ENCODE results near the gene BUD23.

DNA sequence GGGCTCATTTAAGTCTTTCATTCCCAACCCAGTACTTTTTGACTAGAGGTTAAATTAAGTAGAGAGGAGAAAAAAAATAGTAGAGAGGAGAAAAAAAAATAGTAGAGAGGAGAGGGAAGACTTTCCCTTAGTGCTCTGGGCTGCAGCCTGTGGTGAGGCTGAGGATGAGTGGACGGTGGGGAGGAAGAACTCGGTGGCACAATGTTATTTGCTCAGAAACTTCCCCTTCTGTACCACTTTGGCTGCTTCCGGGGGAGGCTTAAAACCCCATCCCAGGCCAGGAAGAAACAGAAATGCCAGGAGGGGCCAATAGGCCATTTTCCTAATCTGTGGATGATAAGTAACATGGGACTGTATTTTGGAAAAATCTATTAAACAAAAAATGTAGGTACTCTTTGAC lies 44.5 kb upstream of the BUD23 start:
- TF ChIP-seq, protein P1, sequence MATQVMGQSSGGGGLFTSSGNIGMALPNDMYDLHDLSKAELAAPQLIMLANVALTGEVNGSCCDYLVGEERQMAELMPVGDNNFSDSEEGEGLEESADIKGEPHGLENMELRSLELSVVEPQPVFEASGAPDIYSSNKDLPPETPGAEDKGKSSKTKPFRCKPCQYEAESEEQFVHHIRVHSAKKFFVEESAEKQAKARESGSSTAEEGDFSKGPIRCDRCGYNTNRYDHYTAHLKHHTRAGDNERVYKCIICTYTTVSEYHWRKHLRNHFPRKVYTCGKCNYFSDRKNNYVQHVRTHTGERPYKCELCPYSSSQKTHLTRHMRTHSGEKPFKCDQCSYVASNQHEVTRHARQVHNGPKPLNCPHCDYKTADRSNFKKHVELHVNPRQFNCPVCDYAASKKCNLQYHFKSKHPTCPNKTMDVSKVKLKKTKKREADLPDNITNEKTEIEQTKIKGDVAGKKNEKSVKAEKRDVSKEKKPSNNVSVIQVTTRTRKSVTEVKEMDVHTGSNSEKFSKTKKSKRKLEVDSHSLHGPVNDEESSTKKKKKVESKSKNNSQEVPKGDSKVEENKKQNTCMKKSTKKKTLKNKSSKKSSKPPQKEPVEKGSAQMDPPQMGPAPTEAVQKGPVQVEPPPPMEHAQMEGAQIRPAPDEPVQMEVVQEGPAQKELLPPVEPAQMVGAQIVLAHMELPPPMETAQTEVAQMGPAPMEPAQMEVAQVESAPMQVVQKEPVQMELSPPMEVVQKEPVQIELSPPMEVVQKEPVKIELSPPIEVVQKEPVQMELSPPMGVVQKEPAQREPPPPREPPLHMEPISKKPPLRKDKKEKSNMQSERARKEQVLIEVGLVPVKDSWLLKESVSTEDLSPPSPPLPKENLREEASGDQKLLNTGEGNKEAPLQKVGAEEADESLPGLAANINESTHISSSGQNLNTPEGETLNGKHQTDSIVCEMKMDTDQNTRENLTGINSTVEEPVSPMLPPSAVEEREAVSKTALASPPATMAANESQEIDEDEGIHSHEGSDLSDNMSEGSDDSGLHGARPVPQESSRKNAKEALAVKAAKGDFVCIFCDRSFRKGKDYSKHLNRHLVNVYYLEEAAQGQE (IDR thresholded peaks at IDR 0.05; ENCODE audit: insufficient read depth in 1 of 2, low read depth in 2 of 2, low read length in 1 of 2), result no peak
- TF ChIP-seq, protein P2, sequence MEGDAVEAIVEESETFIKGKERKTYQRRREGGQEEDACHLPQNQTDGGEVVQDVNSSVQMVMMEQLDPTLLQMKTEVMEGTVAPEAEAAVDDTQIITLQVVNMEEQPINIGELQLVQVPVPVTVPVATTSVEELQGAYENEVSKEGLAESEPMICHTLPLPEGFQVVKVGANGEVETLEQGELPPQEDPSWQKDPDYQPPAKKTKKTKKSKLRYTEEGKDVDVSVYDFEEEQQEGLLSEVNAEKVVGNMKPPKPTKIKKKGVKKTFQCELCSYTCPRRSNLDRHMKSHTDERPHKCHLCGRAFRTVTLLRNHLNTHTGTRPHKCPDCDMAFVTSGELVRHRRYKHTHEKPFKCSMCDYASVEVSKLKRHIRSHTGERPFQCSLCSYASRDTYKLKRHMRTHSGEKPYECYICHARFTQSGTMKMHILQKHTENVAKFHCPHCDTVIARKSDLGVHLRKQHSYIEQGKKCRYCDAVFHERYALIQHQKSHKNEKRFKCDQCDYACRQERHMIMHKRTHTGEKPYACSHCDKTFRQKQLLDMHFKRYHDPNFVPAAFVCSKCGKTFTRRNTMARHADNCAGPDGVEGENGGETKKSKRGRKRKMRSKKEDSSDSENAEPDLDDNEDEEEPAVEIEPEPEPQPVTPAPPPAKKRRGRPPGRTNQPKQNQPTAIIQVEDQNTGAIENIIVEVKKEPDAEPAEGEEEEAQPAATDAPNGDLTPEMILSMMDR (IDR thresholded peaks at IDR 0.05), result no peak

All from Panc1 (cell line).